Mammary epithelial cell (primary cell): ENCODE measurements around the gene PGBD2.

Experiments
- EZH2 ChIP-seq: IDR thresholded peaks from 2 replicates; pipeline ENCODE4 v1.6.1; 2012; ENCODE audit warnings: low read length, inconsistent platforms, borderline replicate concordance
- TF ChIP-seq, protein P1 (sequence below), 2 donors: IDR thresholded peaks in 1 of 2; conservative IDR thresholded peaks in 1 of 2; 2 replicates each; pipeline ENCODE4 v1.5.1; 2011 to 2012; ENCODE audit warnings: inconsistent platforms in 2 of 2, low read length in 2 of 2, mild to moderate bottlenecking in 2 of 2, control low read depth in 1 of 2, low read depth in 1 of 2; ENCODE audit not compliant: insufficient read depth in 1 of 2; ENCODE audit errors: extremely low read depth in 1 of 2

DNA sequence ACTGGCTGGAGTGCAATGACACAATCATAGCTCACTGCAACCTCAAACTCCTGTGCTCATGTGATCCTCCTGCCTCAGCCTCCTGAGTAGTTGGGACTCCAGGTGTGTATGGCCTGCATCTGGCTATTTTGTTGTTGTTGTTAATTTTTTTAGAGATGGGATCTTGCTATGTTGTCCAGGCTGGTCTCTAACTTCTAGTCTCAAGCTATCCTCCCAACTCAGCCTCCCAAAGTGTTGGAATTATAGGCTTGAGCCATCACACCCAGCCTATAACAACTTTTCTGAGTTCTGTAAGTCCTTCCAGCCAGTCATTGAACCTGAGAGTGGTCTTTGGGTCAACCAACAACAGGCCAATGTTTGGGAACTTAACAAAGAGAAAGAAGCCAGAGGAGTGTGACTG, 11.2 kb upstream of the PGBD2 start:
- TF ChIP-seq, protein P1, sequence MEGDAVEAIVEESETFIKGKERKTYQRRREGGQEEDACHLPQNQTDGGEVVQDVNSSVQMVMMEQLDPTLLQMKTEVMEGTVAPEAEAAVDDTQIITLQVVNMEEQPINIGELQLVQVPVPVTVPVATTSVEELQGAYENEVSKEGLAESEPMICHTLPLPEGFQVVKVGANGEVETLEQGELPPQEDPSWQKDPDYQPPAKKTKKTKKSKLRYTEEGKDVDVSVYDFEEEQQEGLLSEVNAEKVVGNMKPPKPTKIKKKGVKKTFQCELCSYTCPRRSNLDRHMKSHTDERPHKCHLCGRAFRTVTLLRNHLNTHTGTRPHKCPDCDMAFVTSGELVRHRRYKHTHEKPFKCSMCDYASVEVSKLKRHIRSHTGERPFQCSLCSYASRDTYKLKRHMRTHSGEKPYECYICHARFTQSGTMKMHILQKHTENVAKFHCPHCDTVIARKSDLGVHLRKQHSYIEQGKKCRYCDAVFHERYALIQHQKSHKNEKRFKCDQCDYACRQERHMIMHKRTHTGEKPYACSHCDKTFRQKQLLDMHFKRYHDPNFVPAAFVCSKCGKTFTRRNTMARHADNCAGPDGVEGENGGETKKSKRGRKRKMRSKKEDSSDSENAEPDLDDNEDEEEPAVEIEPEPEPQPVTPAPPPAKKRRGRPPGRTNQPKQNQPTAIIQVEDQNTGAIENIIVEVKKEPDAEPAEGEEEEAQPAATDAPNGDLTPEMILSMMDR (conservative IDR thresholded peaks at IDR 0.05 in 1 of 2, IDR thresholded peaks at IDR 0.05 in 1 of 2; ENCODE audit: extremely low read depth in 1 of 2, insufficient read depth in 1 of 2, low read depth in 1 of 2, low read length in 2 of 2): no peak
- no peak for TF ChIP-seq EZH2
